DOHH2 (cell line): Measurements from ENCODE around the gene RBPJ.

Experiments
- H3F3A ChIP-seq: fragments of 200-600 bp; sonication (generic), shearing (Covaris generic); 2 replicates; pipeline ENCODE4 v1.6.0; 2016; ENCODE audit warnings: antibody characterized with exemption, mild to moderate bottlenecking; ENCODE audit not compliant: control insufficient read depth, insufficient read depth
- H3K27ac ChIP-seq: fragments of 200-600 bp; sonication (generic); 2 replicates; pipeline ENCODE4 v1.5.1; 2014; ENCODE audit warnings: low read depth, mild to moderate bottlenecking, low read length, moderate library complexity
- H3K27me3 ChIP-seq: fragments of 200-600 bp; sonication (generic); 2 replicates; pipeline ENCODE4 v1.6.1; 2014; ENCODE audit warnings: mild to moderate bottlenecking, low read length, mixed read lengths; ENCODE audit not compliant: control insufficient read depth
- H3K36me3 ChIP-seq: fragments of 200-600 bp; sonication (generic); 2 replicates; pipeline ENCODE4 v1.6.1; 2014; ENCODE audit warnings: mild to moderate bottlenecking, low read length, moderate library complexity, mixed read lengths; ENCODE audit not compliant: control insufficient read depth
- H3K4me1 ChIP-seq: fragments of 200-600 bp; sonication (generic); 2 replicates; pipeline ENCODE4 v1.6.1; 2014; ENCODE audit warnings: mild to moderate bottlenecking, low read length, mixed read lengths; ENCODE audit not compliant: control insufficient read depth
- H3K4me2 ChIP-seq: fragments of 200-600 bp; sonication (generic); 2 replicates; pipeline ENCODE4 v1.6.0; 2014; ENCODE audit warnings: mild to moderate bottlenecking, low read length, moderate library complexity
- H3K4me3 ChIP-seq: fragments of 200-600 bp; sonication (generic); 2 replicates; pipeline ENCODE4 v1.5.1; 2014; ENCODE audit warnings: mild to moderate bottlenecking, low read length, mixed read lengths
- H3K79me2 ChIP-seq: fragments of 200-600 bp; sonication (generic); 2 replicates; pipeline ENCODE4 v1.6.1; 2014; ENCODE audit warnings: mild to moderate bottlenecking, low read length, mixed read lengths; ENCODE audit not compliant: control insufficient read depth
- H3K9me2 ChIP-seq: fragments of 200-600 bp; sonication (generic); replicated peaks from 2 replicates; pipeline ENCODE4 v1.6.1; 2014; ENCODE audit warnings: mild to moderate bottlenecking, low read length, mixed read lengths; ENCODE audit not compliant: control insufficient read depth
- H3K9me3 ChIP-seq: fragments of 200-600 bp; sonication (generic); 2 replicates; pipeline ENCODE4 v1.6.1; 2014; ENCODE audit warnings: antibody characterized with exemption, low read length, mixed read lengths; ENCODE audit not compliant: control insufficient read depth, insufficient read depth
- H4K20me1 ChIP-seq: fragments of 200-600 bp; sonication (generic); 2 replicates; pipeline ENCODE4 v1.6.0; 2014; ENCODE audit warnings: low read depth, mild to moderate bottlenecking, antibody characterized with exemption, low read length, moderate library complexity; ENCODE audit not compliant: control insufficient read depth, insufficient read depth
- CTCF ChIP-seq: fragments of 200-600 bp; sonication (generic); IDR thresholded peaks from one replicate; pipeline ENCODE4 v1.5.1; 2014; ENCODE audit warnings: antibody characterized with exemption, mild to moderate bottlenecking, low read depth, low read length; ENCODE audit not compliant: poor library complexity, severe bottlenecking
- EZH2phosphoT487 ChIP-seq: fragments of 200-600 bp; sonication (generic); IDR thresholded peaks from 2 replicates; pipeline ENCODE4 v1.6.1; 2017; ENCODE audit warnings: borderline replicate concordance, mild to moderate bottlenecking, antibody characterized with exemption, low read length, moderate library complexity, mixed read lengths

RBPJ gene

GRCh38 chr4:26433556-26433955, 112.7 kb downstream of the RBPJ start:
- Histone ChIP-seq H3K4me3 (no peak overlapping the region), H3K9me2 (no peaks in the 10 kb centered on the region), H3F3A (no peaks in the 10 kb centered on the region), H3K79me2 (no peaks in the 10 kb centered on the region), H3K4me2 (no peak overlapping the region), H3K9me3 (no peaks in the 10 kb centered on the region), H3K27ac (no peak overlapping the region), H3K4me1 (peaks cover 4% of the 10 kb centered on the region; the same call in 1 of the 2 replicates), H3K27me3 (no peaks in the 10 kb centered on the region), H4K20me1 (no peaks in the 10 kb centered on the region; the same call in 1 of the 2 replicates), H3K36me3 (peaks cover 50% of the 10 kb centered on the region)
- TF ChIP-seq EZH2phosphoT487 (no peak), CTCF (no peak)

GRCh38 chr4:26434030-26434639, 113.3 kb downstream of the RBPJ start:
- Histone ChIP-seq H3K9me3 (no peaks in the 10 kb centered on the region), H3K4me3 (no peak overlapping the region), H3K27me3 (no peaks in the 10 kb centered on the region), H3K4me2 (no peak overlapping the region), H3K27ac (no peak overlapping the region), H3K4me1 (no peaks in the 10 kb centered on the region), H3K9me2 (no peaks in the 10 kb centered on the region), H4K20me1 (no peaks in the 10 kb centered on the region; the same call in 1 of the 2 replicates), H3F3A (no peaks in the 10 kb centered on the region), H3K79me2 (no peaks in the 10 kb centered on the region), H3K36me3 (peaks cover 44% of the 10 kb centered on the region)
- TF ChIP-seq EZH2phosphoT487, result no peak
- no peak for TF ChIP-seq CTCF

- Histone ChIP-seq H3K4me3 (no peak overlapping the region), H3K4me1 (no peaks in the 10 kb centered on the region), H3K9me2 (no peaks in the 10 kb centered on the region), H3K79me2 (no peaks in the 10 kb centered on the region), H3K27me3 (no peaks in the 10 kb centered on the region), H3F3A (no peaks in the 10 kb centered on the region), H3K9me3 (no peaks in the 10 kb centered on the region), H3K27ac (no peak overlapping the region), H3K4me2 (no peak overlapping the region), H3K36me3 (peaks cover 1% of the 10 kb centered on the region; the same call in 1 of the 2 replicates), H4K20me1 (no peaks in the 10 kb centered on the region)
- TF ChIP-seq EZH2phosphoT487, result no peak
- TF ChIP-seq CTCF, result no peak
Observed at GRCh38 chr4:26441102-26441501, 120.3 kb downstream of the RBPJ start.
